Endothelial cell of umbilical vein (primary cell): ENCODE measurements around the gene GLCE. TPM values are rescaled to one million over a fixed set of nuclear protein-coding genes. Genes with fewer than 3 reads are reported as not detected.

Experiments used
- BruUV-seq: library from RNA; stranded (reverse); fragments of 400-500 nt; replicated peaks from 2 replicates; lab custom pipeline; 2021; lab: Mats Ljungman, UMichigan
- CTCF ChIA-PET: fragments of 300-600, 350-600 bp; sonication (Branson Sonifier 250); formaldehyde crosslinking; loops from one replicate; lab custom pipeline; 2021; ENCODE audit warnings: antibody characterized with exemption, inconsistent platforms; lab: Charles Lee
- POLR2A ChIA-PET: fragments of 300-600, 350-600 bp; sonication (Branson Sonifier 250); formaldehyde crosslinking; loops from one replicate; lab custom pipeline; 2021; ENCODE audit warnings: antibody characterized with exemption, inconsistent platforms; lab: Charles Lee
- DNase-seq: peaks from one replicate; pipeline ENCODE4 v3.0.0-alpha.2; 2011; ENCODE audit warnings: low read depth, low spot score
- FAIRE-seq: peaks from 2 replicates; lab custom pipeline; 2011; peaks lifted over from hg19 to GRCh38; lab: Jason Lieb, UNC
- H2AFZ ChIP-seq: 2 replicates; pipeline ENCODE4 v1.6.0; 2012; ENCODE audit warnings: low read depth, low read length, control low read depth, inconsistent platforms
- H3K27ac ChIP-seq: 2 replicates; pipeline ENCODE4 v1.5.1; 2011; ENCODE audit warnings: low read depth, mild to moderate bottlenecking, control low read depth, low read length, moderate library complexity; ENCODE audit not compliant: insufficient read depth
- H3K27me3 ChIP-seq, 2 experiments: 2 replicates each; pipeline versions ENCODE4 v1.6.0 to v1.6.1; 2011; ENCODE audit warnings: low read length in 2 of 2, mixed read lengths in 1 of 2; ENCODE audit not compliant: control insufficient read depth in 2 of 2, insufficient read depth in 2 of 2
- H3K36me3 ChIP-seq, 2 experiments: 2 replicates in 1 of 2; 3 replicates in 1 of 2; pipeline ENCODE4 v1.5.1; 2011; ENCODE audit warnings: low read length in 2 of 2, mild to moderate bottlenecking in 1 of 2, moderate library complexity in 1 of 2; ENCODE audit not compliant: control insufficient read depth in 2 of 2, insufficient read depth in 2 of 2; ENCODE audit errors: extremely low read depth in 1 of 2
- H3K4me1 ChIP-seq: 3 replicates; pipeline ENCODE4 v1.5.1; 2011; ENCODE audit warnings: mild to moderate bottlenecking, low read length; ENCODE audit not compliant: control insufficient read depth, insufficient read depth; ENCODE audit errors: extremely low read depth
- H3K4me2 ChIP-seq: 2 replicates; pipeline ENCODE4 v1.6.1; 2011; ENCODE audit warnings: low read length, control low read depth, mixed read lengths; ENCODE audit not compliant: insufficient read depth
- H3K4me3 ChIP-seq, 3 experiments: fragments of 200-600 bp in 1 of 3; sonication (generic), shearing (Covaris generic) in 1 of 3; replicated peaks in 1 of 3; 2 replicates each; pipeline ENCODE4 v1.5.1; 2011 to 2016; ENCODE audit warnings: control low read depth in 3 of 3, low read length in 3 of 3, mild to moderate bottlenecking in 2 of 3, inconsistent platforms in 1 of 3, low read depth in 1 of 3, moderate library complexity in 1 of 3; ENCODE audit not compliant: insufficient read depth in 1 of 3
- H3K79me2 ChIP-seq: 2 replicates; pipeline ENCODE4 v1.6.0; 2012; ENCODE audit warnings: low read length, inconsistent platforms; ENCODE audit not compliant: control insufficient read depth, insufficient read depth
- H3K9ac ChIP-seq: replicated peaks from 2 replicates; pipeline ENCODE3; 2011; ENCODE audit warnings: low read length, control low read depth; ENCODE audit not compliant: insufficient read depth; ENCODE audit errors: extremely low read depth
- H3K9me1 ChIP-seq: replicated peaks from 3 replicates; pipeline ENCODE4 v1.6.0; 2011; ENCODE audit warnings: mild to moderate bottlenecking, low read length; ENCODE audit not compliant: control insufficient read depth, insufficient read depth; ENCODE audit errors: extremely low read depth
- H3K9me3 ChIP-seq: replicated peaks from 2 replicates; pipeline ENCODE4 v1.5.1; 2012; ENCODE audit warnings: low read length, inconsistent platforms; ENCODE audit not compliant: control insufficient read depth, insufficient read depth
- H4K20me1 ChIP-seq: replicated peaks from 2 replicates; pipeline ENCODE3; 2011; ENCODE audit warnings: mild to moderate bottlenecking, low read length; ENCODE audit not compliant: control insufficient read depth, insufficient read depth; ENCODE audit errors: extremely low read depth
- CTCF ChIP-seq, 2 donors: IDR thresholded peaks; 1 replicate in 1 of 2; 2 replicates in 1 of 2; pipeline ENCODE4 v1.5.1; 2011; ENCODE audit warnings: low read length in 2 of 2, mild to moderate bottlenecking in 2 of 2, moderate library complexity in 2 of 2, control low read depth in 1 of 2, inconsistent platforms in 1 of 2, low read depth in 1 of 2; ENCODE audit not compliant: insufficient read depth in 1 of 2; ENCODE audit errors: extremely low read depth in 1 of 2
- EZH2 ChIP-seq: IDR thresholded peaks from 2 replicates; pipeline ENCODE4 v1.6.1; 2012; ENCODE audit warnings: borderline replicate concordance, low read depth, mild to moderate bottlenecking, moderate library complexity, low read length, inconsistent platforms; ENCODE audit not compliant: severe bottlenecking
- FOS ChIP-seq: IDR thresholded peaks from 2 replicates; pipeline ENCODE4 v1.6.1; 2011; ENCODE audit warnings: mild to moderate bottlenecking, low read length, moderate library complexity, borderline replicate concordance; ENCODE audit not compliant: insufficient read depth
- JUN ChIP-seq: IDR thresholded peaks from 2 replicates; pipeline ENCODE4 v1.6.1; 2011; ENCODE audit warnings: borderline replicate concordance, low read depth; ENCODE audit not compliant: insufficient read length, insufficient read depth
- MYC ChIP-seq: IDR thresholded peaks from one replicate; pipeline ENCODE4 v1.6.1; 2011; ENCODE audit warnings: mild to moderate bottlenecking, low read depth, low read length
- POLR2AphosphoS5 ChIP-seq: IDR thresholded peaks from 2 replicates; pipeline ENCODE4 v1.6.1; 2012; ENCODE audit warnings: low read depth, mild to moderate bottlenecking, control low read depth, low read length, moderate library complexity; ENCODE audit not compliant: insufficient read depth
- dilution Hi-C: fragments of 300-500 bp; cut with MboI; formaldehyde crosslinking; loops from one replicate; pipeline ENCODE4 v1.15.0; 2019; ENCODE audit warnings: low sequenced_read_pairs; ENCODE audit not compliant: extremely low pct_ligation_motif_present
- intact Hi-C: fragments of 100-400 bp; cut with micrococcal nuclease; formaldehyde crosslinking; loops from one replicate; pipeline ENCODE4 v1.10.0; 2022
- polyA plus RNA-seq, 4 experiments: library from polyadenylated mRNA; depleted of rRNA in 3 of 4; stranded (reverse) in 3 of 4; unstranded in 1 of 4; fragments of >200 nt; gene quantifications; 2 replicates each; pipeline versions ENCODE4 v1.2.1 to v1.2.3, GENCODE V29; 2011 to 2012; ENCODE audit warnings: missing spikeins in 1 of 4
- total RNA-seq: library from RNA; stranded (reverse); gene quantifications from 2 replicates; pipeline ENCODE4 v1.2.3, GENCODE V29; 2021

GLCE gene
- total and polyA plus RNA-seq, 2 donors (not counting 3 experiments of a cell fraction or from before 2014, with no cell fraction given), result 48.1 to 86.6 TPM

- ChIA-PET CTCF (no interaction called here), POLR2A (no interaction called here)
- Histone ChIP-seq H3K36me3 (no peaks in the 10 kb centered on the region), H3K27ac (no peak overlapping the region), H3K9ac (no peak overlapping the region), H3K9me3 (no peaks in the 10 kb centered on the region), H4K20me1 (no peaks in the 10 kb centered on the region), H3K79me2 (no peaks in the 10 kb centered on the region), H3K4me1 (no peaks in the 10 kb centered on the region), H3K4me3 (no peak overlapping the region), H3K9me1 (no peaks in the 10 kb centered on the region), H2AFZ (no peak overlapping the region), H3K27me3 (peaks cover 19 to 26% of the 10 kb centered on the region in 2 experiments), H3K4me2 (no peak overlapping the region)
- FAIRE-seq (no peak), DNase-seq (no peak)
- dilution Hi-C loops, result no loop called here
- BruUV-seq, result no TSS peak
- intact Hi-C loops, result no loop called here
- TF ChIP-seq JUN (no peak), MYC (no peak), POLR2AphosphoS5 (no peak), CTCF (IDR thresholded peaks at IDR 0.05; ENCODE audit: extremely low read depth in 1 of 2, insufficient read depth in 1 of 2, low read depth in 1 of 2, low read length in 2 of 2) (no peak), EZH2 (no peak), FOS (no peak)
Measured at GRCh38 chr15:69121198-69121828, 39.1 kb upstream of the GLCE start.
